ENCODE data around the gene NPIPB8.

DNA sequence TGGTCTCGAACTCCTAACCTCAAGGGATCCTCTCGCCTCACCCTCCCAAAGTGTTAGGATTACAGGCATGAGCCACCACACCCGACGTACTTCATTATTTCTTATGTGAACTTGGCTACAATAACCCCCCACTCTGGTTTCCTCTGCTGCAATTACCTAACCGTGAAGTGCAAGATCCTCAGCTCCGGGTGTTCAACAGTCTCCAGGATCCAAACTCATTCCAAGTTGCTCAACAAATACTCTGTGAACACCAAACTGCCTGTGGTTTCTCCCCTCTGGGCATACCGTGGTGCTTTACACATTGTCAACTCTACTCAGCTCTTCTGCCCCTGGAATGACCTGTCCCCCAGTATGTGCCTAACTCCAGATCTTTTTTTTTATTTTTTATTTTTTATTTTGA lies 21.2 kb upstream of the NPIPB8 start:
- TF ChIP-seq, protein P1, sequence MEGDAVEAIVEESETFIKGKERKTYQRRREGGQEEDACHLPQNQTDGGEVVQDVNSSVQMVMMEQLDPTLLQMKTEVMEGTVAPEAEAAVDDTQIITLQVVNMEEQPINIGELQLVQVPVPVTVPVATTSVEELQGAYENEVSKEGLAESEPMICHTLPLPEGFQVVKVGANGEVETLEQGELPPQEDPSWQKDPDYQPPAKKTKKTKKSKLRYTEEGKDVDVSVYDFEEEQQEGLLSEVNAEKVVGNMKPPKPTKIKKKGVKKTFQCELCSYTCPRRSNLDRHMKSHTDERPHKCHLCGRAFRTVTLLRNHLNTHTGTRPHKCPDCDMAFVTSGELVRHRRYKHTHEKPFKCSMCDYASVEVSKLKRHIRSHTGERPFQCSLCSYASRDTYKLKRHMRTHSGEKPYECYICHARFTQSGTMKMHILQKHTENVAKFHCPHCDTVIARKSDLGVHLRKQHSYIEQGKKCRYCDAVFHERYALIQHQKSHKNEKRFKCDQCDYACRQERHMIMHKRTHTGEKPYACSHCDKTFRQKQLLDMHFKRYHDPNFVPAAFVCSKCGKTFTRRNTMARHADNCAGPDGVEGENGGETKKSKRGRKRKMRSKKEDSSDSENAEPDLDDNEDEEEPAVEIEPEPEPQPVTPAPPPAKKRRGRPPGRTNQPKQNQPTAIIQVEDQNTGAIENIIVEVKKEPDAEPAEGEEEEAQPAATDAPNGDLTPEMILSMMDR (IDR thresholded peaks at IDR 0.05) = no peak
- no peak for TF ChIP-seq POLR2A (IDR thresholded peaks at IDR 0.05)
- no peak for TF ChIP-seq POLR2AphosphoS5 (IDR thresholded peaks at IDR 0.05)

Data from breast epithelium (tissue), 3 donors.